ENCODE data around the gene PRPH2.

The PRPH2 gene

DNA sequence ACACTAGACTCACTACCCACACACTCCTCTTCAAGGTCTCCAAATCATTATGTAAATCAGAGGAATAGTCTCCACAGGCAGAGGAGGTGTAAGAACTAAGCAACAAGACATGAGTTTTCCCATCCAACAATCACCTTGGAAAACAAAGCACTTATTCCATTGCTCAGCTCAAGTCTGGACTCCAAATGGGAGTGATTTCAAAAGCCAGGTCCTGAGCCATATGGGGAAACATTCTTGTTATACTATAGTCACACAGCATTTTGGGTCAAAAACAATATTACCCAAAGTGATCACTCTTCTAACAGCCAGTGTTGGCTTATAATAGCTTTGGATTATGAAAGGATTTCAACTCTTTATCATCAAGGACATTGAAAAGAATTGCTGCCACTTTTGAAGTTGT is 3.6 kb upstream of the PRPH2 start:
- CTCF ChIA-PET = interaction anchor here (0.6 to 7.2 kb wide), 35 partner anchors 9 to 545 kb away, joined by 3 to 143 read pairs (median 6); partner anchors contain the start of genes RPL7L1 and TBCC
- POLR2A ChIA-PET = interaction anchor here (1.0 to 1.4 kb wide), 2 partner anchors 20 to 24 kb away, joined by 3 to 5 read pairs; partner anchors contain the start of gene TBCC

DNA sequence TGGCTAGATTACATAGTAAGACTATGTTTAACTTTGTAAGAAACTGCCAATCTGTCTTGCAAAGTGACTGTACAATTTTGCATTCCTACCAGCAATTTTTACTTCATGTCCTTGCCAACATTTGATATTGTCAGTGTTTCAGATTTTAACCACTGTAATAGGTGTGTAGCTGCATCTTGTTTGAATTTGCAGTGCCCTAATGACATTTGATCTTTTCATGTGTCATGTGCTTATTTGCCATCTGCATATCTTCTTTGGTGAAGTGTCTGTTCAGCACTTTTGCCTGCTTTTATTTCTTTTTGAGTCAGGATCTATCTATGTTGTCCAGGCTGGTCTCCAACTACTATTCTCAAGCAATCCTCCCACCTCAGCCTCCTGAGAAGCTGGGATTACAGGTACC is 2.4 kb upstream of the PRPH2 start:
- H3K4me3 ChIP-seq (ENCODE audit: low read depth, low read length) = no peak overlapping the region
- ChIA-PET CTCF (interaction anchor here (1.6 to 7.2 kb wide), 12 partner anchors 8 to 177 kb away, joined by 4 to 143 read pairs (median 24); partner anchors contain the start of gene RPL7L1), POLR2A (no interaction called here)
- no peak for TF ChIP-seq CTCF (IDR thresholded peaks at IDR 0.05; ENCODE audit: insufficient read depth, low read length, missing control alignments)
- no peak for DNase-seq (ENCODE audit: low read depth, low spot score)

More for the DNA sequence above, 3.6 kb upstream of the PRPH2 start:
- TF ChIP-seq CTCF (IDR thresholded peaks at IDR 0.05; ENCODE audit: insufficient read depth, low read length, missing control alignments) = no peak
- no peak for DNase-seq (ENCODE audit: low read depth, low spot score)
- H3K4me3 ChIP-seq (ENCODE audit: low read depth, low read length) = no peak overlapping the region

- CTCF ChIA-PET = interaction anchor here (1.4 to 1.5 kb wide), 2 partner anchors 9 to 59 kb away, joined by 4 read pairs; no protein-coding TSS in a partner anchor
These were observed 1.7 kb downstream of the PRPH2 start for GRCh38 chr6:42720739-42721138.

DNA sequence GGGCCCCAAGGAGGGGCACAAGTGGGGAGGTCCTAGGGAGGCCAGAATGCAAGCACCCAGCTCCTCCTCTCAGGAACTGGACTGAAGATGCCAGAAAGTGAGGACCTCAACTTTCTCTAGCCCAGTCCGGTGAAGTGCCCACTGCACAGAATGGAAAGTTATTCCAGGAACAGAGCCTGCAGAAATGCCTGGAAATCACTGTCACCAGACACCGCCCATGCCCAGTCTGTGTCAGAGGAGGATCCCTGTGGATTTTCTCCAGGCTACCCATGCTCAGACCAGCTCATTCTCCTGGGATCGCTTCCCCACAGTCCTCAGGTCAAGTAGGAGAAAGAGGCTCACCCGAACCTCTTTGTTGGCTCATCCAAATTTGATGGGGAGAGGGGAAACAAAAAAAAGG is 6.5 kb downstream of the PRPH2 start:
- H3K4me3 ChIP-seq (ENCODE audit: low read depth, low read length) = no peak overlapping the region
- DNase-seq (ENCODE audit: low read depth, low spot score) = no peak
- CTCF ChIA-PET = interaction anchor here (0.7 to 5.8 kb wide), 2 partner anchors 10 to 54 kb away, joined by 4 to 41 read pairs; no protein-coding TSS in a partner anchor
- no peak for TF ChIP-seq CTCF (IDR thresholded peaks at IDR 0.05; ENCODE audit: insufficient read depth, low read length, missing control alignments)
- POLR2A ChIA-PET = no interaction called here

More at GRCh38 chr6:42720739-42721138, 1.7 kb downstream of the PRPH2 start:
- POLR2A ChIA-PET = no interaction called here
- TF ChIP-seq CTCF (IDR thresholded peaks at IDR 0.05; ENCODE audit: insufficient read depth, low read length, missing control alignments) = no peak
- H3K4me3 ChIP-seq (ENCODE audit: low read depth, low read length) = no peak overlapping the region
- DNase-seq (ENCODE audit: low read depth, low spot score) = no peak

GRCh38 chr6:42714098-42714761 is 8.2 kb downstream of the PRPH2 start:
- POLR2A ChIA-PET = no interaction called here

More at GRCh38 chr6:42714098-42714761, 8.2 kb downstream of the PRPH2 start:
- H3K4me3 ChIP-seq (ENCODE audit: low read depth, low read length) = no peak overlapping the region
- no peak for TF ChIP-seq CTCF (IDR thresholded peaks at IDR 0.05; ENCODE audit: insufficient read depth, low read length, missing control alignments)
- CTCF ChIA-PET = interaction anchor here (5.8 kb wide), 1 partner anchor 12 kb away, joined by 41 read pairs; no protein-coding TSS in a partner anchor
- DNase-seq (ENCODE audit: low read depth, low spot score) = no peak

All from AG04449 (cell line).